Endothelial cell of umbilical vein (primary cell): ENCODE measurements around the gene KCNMA1. TPM values are rescaled to one million over a fixed set of nuclear protein-coding genes. Genes with fewer than 3 reads are reported as not detected.

Experiments
- BruUV-seq: library from RNA; stranded (reverse); fragments of 400-500 nt; replicated peaks from 2 replicates; lab custom pipeline; 2021; lab: Mats Ljungman, UMichigan
- CTCF ChIA-PET: fragments of 300-600, 350-600 bp; sonication (Branson Sonifier 250); formaldehyde crosslinking; loops from one replicate; lab custom pipeline; 2021; ENCODE audit warnings: antibody characterized with exemption, inconsistent platforms; lab: Charles Lee
- POLR2A ChIA-PET: fragments of 300-600, 350-600 bp; sonication (Branson Sonifier 250); formaldehyde crosslinking; loops from one replicate; lab custom pipeline; 2021; ENCODE audit warnings: antibody characterized with exemption, inconsistent platforms; lab: Charles Lee
- DNase-seq: peaks from one replicate; pipeline ENCODE4 v3.0.0-alpha.2; 2011; ENCODE audit warnings: low read depth, low spot score
- FAIRE-seq: peaks from 2 replicates; lab custom pipeline; 2011; peaks lifted over from hg19 to GRCh38; lab: Jason Lieb, UNC
- H2AFZ ChIP-seq: 2 replicates; pipeline ENCODE4 v1.6.0; 2012; ENCODE audit warnings: low read depth, low read length, control low read depth, inconsistent platforms
- H3K27ac ChIP-seq: 2 replicates; pipeline ENCODE4 v1.5.1; 2011; ENCODE audit warnings: low read depth, mild to moderate bottlenecking, control low read depth, low read length, moderate library complexity; ENCODE audit not compliant: insufficient read depth
- H3K27me3 ChIP-seq, 2 experiments: 2 replicates each; pipeline versions ENCODE4 v1.6.0 to v1.6.1; 2011; ENCODE audit warnings: low read length in 2 of 2, mixed read lengths in 1 of 2; ENCODE audit not compliant: control insufficient read depth in 2 of 2, insufficient read depth in 2 of 2
- H3K36me3 ChIP-seq, 2 experiments: 2 replicates in 1 of 2; 3 replicates in 1 of 2; pipeline ENCODE4 v1.5.1; 2011; ENCODE audit warnings: low read length in 2 of 2, mild to moderate bottlenecking in 1 of 2, moderate library complexity in 1 of 2; ENCODE audit not compliant: control insufficient read depth in 2 of 2, insufficient read depth in 2 of 2; ENCODE audit errors: extremely low read depth in 1 of 2
- H3K4me1 ChIP-seq: 3 replicates; pipeline ENCODE4 v1.5.1; 2011; ENCODE audit warnings: mild to moderate bottlenecking, low read length; ENCODE audit not compliant: control insufficient read depth, insufficient read depth; ENCODE audit errors: extremely low read depth
- H3K4me2 ChIP-seq: 2 replicates; pipeline ENCODE4 v1.6.1; 2011; ENCODE audit warnings: low read length, control low read depth, mixed read lengths; ENCODE audit not compliant: insufficient read depth
- H3K4me3 ChIP-seq, 3 experiments: fragments of 200-600 bp in 1 of 3; sonication (generic), shearing (Covaris generic) in 1 of 3; replicated peaks in 1 of 3; 2 replicates each; pipeline ENCODE4 v1.5.1; 2011 to 2016; ENCODE audit warnings: control low read depth in 3 of 3, low read length in 3 of 3, mild to moderate bottlenecking in 2 of 3, inconsistent platforms in 1 of 3, low read depth in 1 of 3, moderate library complexity in 1 of 3; ENCODE audit not compliant: insufficient read depth in 1 of 3
- H3K79me2 ChIP-seq: 2 replicates; pipeline ENCODE4 v1.6.0; 2012; ENCODE audit warnings: low read length, inconsistent platforms; ENCODE audit not compliant: control insufficient read depth, insufficient read depth
- H3K9ac ChIP-seq: replicated peaks from 2 replicates; pipeline ENCODE3; 2011; ENCODE audit warnings: low read length, control low read depth; ENCODE audit not compliant: insufficient read depth; ENCODE audit errors: extremely low read depth
- H3K9me1 ChIP-seq: replicated peaks from 3 replicates; pipeline ENCODE4 v1.6.0; 2011; ENCODE audit warnings: mild to moderate bottlenecking, low read length; ENCODE audit not compliant: control insufficient read depth, insufficient read depth; ENCODE audit errors: extremely low read depth
- H3K9me3 ChIP-seq: replicated peaks from 2 replicates; pipeline ENCODE4 v1.5.1; 2012; ENCODE audit warnings: low read length, inconsistent platforms; ENCODE audit not compliant: control insufficient read depth, insufficient read depth
- H4K20me1 ChIP-seq: replicated peaks from 2 replicates; pipeline ENCODE3; 2011; ENCODE audit warnings: mild to moderate bottlenecking, low read length; ENCODE audit not compliant: control insufficient read depth, insufficient read depth; ENCODE audit errors: extremely low read depth
- EZH2 ChIP-seq: IDR thresholded peaks from 2 replicates; pipeline ENCODE4 v1.6.1; 2012; ENCODE audit warnings: borderline replicate concordance, low read depth, mild to moderate bottlenecking, moderate library complexity, low read length, inconsistent platforms; ENCODE audit not compliant: severe bottlenecking
- FOS ChIP-seq: IDR thresholded peaks from 2 replicates; pipeline ENCODE4 v1.6.1; 2011; ENCODE audit warnings: mild to moderate bottlenecking, low read length, moderate library complexity, borderline replicate concordance; ENCODE audit not compliant: insufficient read depth
- GATA2 ChIP-seq: IDR thresholded peaks from 2 replicates; pipeline ENCODE4 v1.7.0; 2011; ENCODE audit warnings: low read depth, mild to moderate bottlenecking, moderate library complexity, mixed read lengths, low read length; ENCODE audit not compliant: insufficient read length, insufficient read depth
- JUN ChIP-seq: IDR thresholded peaks from 2 replicates; pipeline ENCODE4 v1.6.1; 2011; ENCODE audit warnings: borderline replicate concordance, low read depth; ENCODE audit not compliant: insufficient read length, insufficient read depth
- MYC ChIP-seq: IDR thresholded peaks from one replicate; pipeline ENCODE4 v1.6.1; 2011; ENCODE audit warnings: mild to moderate bottlenecking, low read depth, low read length
- POLR2A ChIP-seq: IDR thresholded peaks from 2 replicates; pipeline ENCODE4 v1.6.1; 2012; ENCODE audit warnings: low read depth, mild to moderate bottlenecking, control low read depth, low read length
- POLR2AphosphoS5 ChIP-seq: IDR thresholded peaks from 2 replicates; pipeline ENCODE4 v1.6.1; 2012; ENCODE audit warnings: low read depth, mild to moderate bottlenecking, control low read depth, low read length, moderate library complexity; ENCODE audit not compliant: insufficient read depth
- dilution Hi-C: fragments of 300-500 bp; cut with MboI; formaldehyde crosslinking; loops from one replicate; pipeline ENCODE4 v1.15.0; 2019; ENCODE audit warnings: low sequenced_read_pairs; ENCODE audit not compliant: extremely low pct_ligation_motif_present
- intact Hi-C: fragments of 100-400 bp; cut with micrococcal nuclease; formaldehyde crosslinking; loops from one replicate; pipeline ENCODE4 v1.10.0; 2022
- polyA plus RNA-seq, 4 experiments: library from polyadenylated mRNA; depleted of rRNA in 3 of 4; stranded (reverse) in 3 of 4; unstranded in 1 of 4; fragments of >200 nt; gene quantifications; 2 replicates each; pipeline versions ENCODE4 v1.2.1 to v1.2.3, GENCODE V29; 2011 to 2012; ENCODE audit warnings: missing spikeins in 1 of 4
- total RNA-seq: library from RNA; stranded (reverse); gene quantifications from 2 replicates; pipeline ENCODE4 v1.2.3, GENCODE V29; 2021
- TF ChIP-seq, protein P1 (sequence below): IDR thresholded peaks from 2 replicates; pipeline ENCODE4 v1.6.1; 2011; ENCODE audit not compliant: insufficient read depth, insufficient read length
- TF ChIP-seq, protein P2 (sequence below), 2 donors: IDR thresholded peaks; 1 replicate in 1 of 2; 2 replicates in 1 of 2; pipeline ENCODE4 v1.5.1; 2011; ENCODE audit warnings: low read length in 2 of 2, mild to moderate bottlenecking in 2 of 2, moderate library complexity in 2 of 2, control low read depth in 1 of 2, inconsistent platforms in 1 of 2, low read depth in 1 of 2; ENCODE audit not compliant: insufficient read depth in 1 of 2; ENCODE audit errors: extremely low read depth in 1 of 2

The KCNMA1 gene
- total and polyA plus RNA-seq, 2 donors (not counting 3 experiments of a cell fraction or from before 2014, with no cell fraction given): 0.10 to 0.82 TPM

DNA sequence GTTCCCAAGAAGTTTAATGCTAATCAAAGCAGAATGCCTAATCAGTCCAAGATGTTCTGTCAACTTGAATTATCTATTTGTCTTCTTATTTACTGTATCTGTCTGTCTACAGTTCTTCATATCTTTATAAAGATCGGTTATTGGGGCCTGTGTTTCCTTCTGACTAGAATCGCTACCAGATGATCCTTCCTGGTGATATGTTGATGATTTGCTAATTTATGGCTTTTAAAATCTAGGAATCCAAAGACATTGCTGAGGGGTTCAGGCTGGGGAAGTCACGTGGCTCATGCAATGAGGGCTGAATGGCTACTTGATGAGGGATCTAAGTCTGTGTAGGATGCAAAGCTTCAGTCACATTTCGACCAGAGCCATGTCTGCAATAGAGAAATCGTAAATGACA lies 536.3 kb downstream of the KCNMA1 start:
- TF ChIP-seq GATA2 (no peak), POLR2AphosphoS5 (no peak), POLR2A (no peak), JUN (no peak), FOS (no peak), MYC (no peak), EZH2 (no peak)
- TF ChIP-seq, protein P1, sequence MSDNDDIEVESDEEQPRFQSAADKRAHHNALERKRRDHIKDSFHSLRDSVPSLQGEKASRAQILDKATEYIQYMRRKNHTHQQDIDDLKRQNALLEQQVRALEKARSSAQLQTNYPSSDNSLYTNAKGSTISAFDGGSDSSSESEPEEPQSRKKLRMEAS: no peak
- TF ChIP-seq, protein P2, sequence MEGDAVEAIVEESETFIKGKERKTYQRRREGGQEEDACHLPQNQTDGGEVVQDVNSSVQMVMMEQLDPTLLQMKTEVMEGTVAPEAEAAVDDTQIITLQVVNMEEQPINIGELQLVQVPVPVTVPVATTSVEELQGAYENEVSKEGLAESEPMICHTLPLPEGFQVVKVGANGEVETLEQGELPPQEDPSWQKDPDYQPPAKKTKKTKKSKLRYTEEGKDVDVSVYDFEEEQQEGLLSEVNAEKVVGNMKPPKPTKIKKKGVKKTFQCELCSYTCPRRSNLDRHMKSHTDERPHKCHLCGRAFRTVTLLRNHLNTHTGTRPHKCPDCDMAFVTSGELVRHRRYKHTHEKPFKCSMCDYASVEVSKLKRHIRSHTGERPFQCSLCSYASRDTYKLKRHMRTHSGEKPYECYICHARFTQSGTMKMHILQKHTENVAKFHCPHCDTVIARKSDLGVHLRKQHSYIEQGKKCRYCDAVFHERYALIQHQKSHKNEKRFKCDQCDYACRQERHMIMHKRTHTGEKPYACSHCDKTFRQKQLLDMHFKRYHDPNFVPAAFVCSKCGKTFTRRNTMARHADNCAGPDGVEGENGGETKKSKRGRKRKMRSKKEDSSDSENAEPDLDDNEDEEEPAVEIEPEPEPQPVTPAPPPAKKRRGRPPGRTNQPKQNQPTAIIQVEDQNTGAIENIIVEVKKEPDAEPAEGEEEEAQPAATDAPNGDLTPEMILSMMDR (IDR thresholded peaks at IDR 0.05; ENCODE audit: extremely low read depth in 1 of 2, insufficient read depth in 1 of 2, low read depth in 1 of 2, low read length in 2 of 2): no peak
- H3K27me3 ChIP-seq: no peaks in the 10 kb centered on the region
- no peaks in the 10 kb centered on the region for H3K79me2 ChIP-seq
- no peaks in the 10 kb centered on the region for H3K9me3 ChIP-seq
- H3K4me3 ChIP-seq: no peak overlapping the region
- FAIRE-seq (no peak), DNase-seq (no peak)
- no peaks in the 10 kb centered on the region for H3K36me3 ChIP-seq
- no peak overlapping the region for H3K27ac ChIP-seq
- H3K9ac ChIP-seq: no peak overlapping the region
- dilution Hi-C loops (no loop called here), intact Hi-C loops (no loop called here)
- H4K20me1 ChIP-seq: no peaks in the 10 kb centered on the region
- no TSS peak for BruUV-seq
- ChIA-PET CTCF (interaction anchor here (0.9 to 1.3 kb wide), 2 partner anchors 9 to 116 kb away, joined by 3 read pairs; no protein-coding TSS in a partner anchor), POLR2A (no interaction called here)
- H3K4me1 ChIP-seq: no peaks in the 10 kb centered on the region
- no peak overlapping the region for H2AFZ ChIP-seq
- no peaks in the 10 kb centered on the region for H3K9me1 ChIP-seq
- H3K4me2 ChIP-seq: no peak overlapping the region
